ENCODE results near the gene CPT1B. TPM values are rescaled to one million over a fixed set of nuclear protein-coding genes. Genes with fewer than 3 reads are reported as not detected.
A peak's percentile ranks its signal among the peaks of the same experiment; 100 is the strongest.

CPT1B gene
- total RNA-seq, 1 donor from 2014 or later: 94.5 TPM

DNA sequence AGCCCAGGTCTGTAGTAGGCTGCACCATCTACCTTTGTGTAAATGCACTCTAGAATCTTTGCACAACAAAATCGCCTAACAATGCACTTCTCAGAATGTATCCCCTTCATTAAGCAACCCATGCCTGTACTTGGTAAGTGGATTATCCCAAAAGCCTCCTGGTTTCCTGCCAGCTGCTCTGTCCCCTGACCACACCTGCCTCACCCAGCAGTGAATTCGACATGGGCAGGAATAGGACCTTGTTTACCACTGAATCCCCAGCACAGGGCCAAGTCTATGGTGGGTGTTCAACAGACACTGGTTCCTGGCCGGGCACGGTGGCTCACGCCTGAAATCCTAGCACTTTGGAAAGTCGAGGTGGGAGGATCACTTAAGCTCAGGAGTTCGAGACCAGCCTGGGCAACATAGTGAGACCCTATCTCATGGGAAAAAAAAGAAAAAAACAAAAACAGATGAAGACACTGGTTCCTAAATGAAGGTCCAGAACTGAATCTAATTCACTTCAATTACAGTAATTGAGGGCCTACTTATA lies 10.4 kb downstream of the CPT1B start:
- Mint-ChIP-seq H3K27ac (no peak overlapping the region), H3K36me3 (peaks cover 3% of the 10 kb centered on the region), H3K9me3 (no peaks in the 10 kb centered on the region), H3K4me3 (no peak overlapping the region), H3K27me3 (no peaks in the 10 kb centered on the region), H3K4me1 (ENCODE audit: unreplicated experiment) (peaks cover 11% of the 10 kb centered on the region)
- TF ChIP-seq, protein P1, sequence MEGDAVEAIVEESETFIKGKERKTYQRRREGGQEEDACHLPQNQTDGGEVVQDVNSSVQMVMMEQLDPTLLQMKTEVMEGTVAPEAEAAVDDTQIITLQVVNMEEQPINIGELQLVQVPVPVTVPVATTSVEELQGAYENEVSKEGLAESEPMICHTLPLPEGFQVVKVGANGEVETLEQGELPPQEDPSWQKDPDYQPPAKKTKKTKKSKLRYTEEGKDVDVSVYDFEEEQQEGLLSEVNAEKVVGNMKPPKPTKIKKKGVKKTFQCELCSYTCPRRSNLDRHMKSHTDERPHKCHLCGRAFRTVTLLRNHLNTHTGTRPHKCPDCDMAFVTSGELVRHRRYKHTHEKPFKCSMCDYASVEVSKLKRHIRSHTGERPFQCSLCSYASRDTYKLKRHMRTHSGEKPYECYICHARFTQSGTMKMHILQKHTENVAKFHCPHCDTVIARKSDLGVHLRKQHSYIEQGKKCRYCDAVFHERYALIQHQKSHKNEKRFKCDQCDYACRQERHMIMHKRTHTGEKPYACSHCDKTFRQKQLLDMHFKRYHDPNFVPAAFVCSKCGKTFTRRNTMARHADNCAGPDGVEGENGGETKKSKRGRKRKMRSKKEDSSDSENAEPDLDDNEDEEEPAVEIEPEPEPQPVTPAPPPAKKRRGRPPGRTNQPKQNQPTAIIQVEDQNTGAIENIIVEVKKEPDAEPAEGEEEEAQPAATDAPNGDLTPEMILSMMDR (conservative IDR thresholded peaks at IDR 0.05): no peak
- no peak for DNase-seq (ENCODE audit: extremely low spot score, unreplicated experiment)

GRCh38 chr22:50564289-50564688 lies 13.9 kb downstream of the CPT1B start:
- no peaks in the 10 kb centered on the region for H3K9me3 Mint-ChIP-seq
- peak overlapping the region; percentile 44 for H3K4me3 Mint-ChIP-seq
- peaks cover under 1% of the 10 kb centered on the region for H3K36me3 Mint-ChIP-seq
- H3K27ac Mint-ChIP-seq: no peak overlapping the region
- peaks cover 12% of the 10 kb centered on the region for H3K4me1 Mint-ChIP-seq (ENCODE audit: unreplicated experiment)
- H3K27me3 Mint-ChIP-seq: peaks cover 17% of the 10 kb centered on the region
- TF ChIP-seq, protein P1 (conservative IDR thresholded peaks at IDR 0.05): no peak
- DNase-seq (ENCODE audit: extremely low spot score, unreplicated experiment): no peak

DNA sequence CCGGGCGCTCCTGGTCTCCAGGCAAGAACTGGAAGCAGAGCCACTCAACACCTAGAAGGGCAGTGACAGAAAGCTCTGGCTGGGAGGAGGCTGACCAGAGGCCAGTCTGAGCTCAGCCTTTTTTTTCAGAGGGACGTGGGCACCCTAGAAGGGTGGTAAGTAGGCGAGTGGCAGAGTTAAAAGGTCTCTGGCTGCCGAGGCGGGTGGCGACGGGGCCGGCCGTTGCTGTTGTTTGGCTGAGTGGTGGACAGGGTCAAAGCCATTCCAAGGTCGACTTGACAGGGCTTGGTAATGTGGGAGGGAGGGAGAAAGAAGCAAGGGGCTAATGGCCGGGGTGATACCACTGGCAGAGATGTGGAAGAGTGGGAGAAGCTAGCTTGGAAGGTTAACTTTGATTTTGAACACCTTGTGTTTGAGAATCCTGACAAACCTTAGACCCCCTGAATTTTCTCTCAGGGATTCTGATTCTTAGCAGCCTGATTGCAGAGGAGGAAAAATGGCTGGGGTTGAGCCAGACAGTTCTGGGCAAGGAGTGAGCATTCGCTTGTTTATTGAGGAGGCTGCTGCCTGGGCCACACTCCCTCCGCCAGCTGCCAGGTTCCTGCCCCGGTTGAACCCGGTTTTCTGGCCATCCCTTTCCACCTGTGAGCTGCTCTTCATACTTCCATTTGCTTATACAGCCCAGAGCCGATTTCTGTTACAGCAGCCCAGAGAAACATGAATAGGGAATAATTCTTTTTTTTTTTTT lies 14.6 kb downstream of the CPT1B start:
- no peak for DNase-seq (ENCODE audit: extremely low spot score, unreplicated experiment)
- Mint-ChIP-seq H3K27me3 (peaks cover 24% of the 10 kb centered on the region), H3K4me1 (ENCODE audit: unreplicated experiment) (peaks cover 12% of the 10 kb centered on the region), H3K27ac (peak overlapping the region; percentile 87), H3K9me3 (no peaks in the 10 kb centered on the region), H3K4me3 (peak overlapping the region; percentile 97), H3K36me3 (no peaks in the 10 kb centered on the region)
- TF ChIP-seq, protein P1 (conservative IDR thresholded peaks at IDR 0.05): no peak

- Mint-ChIP-seq H3K9me3 (no peaks in the 10 kb centered on the region), H3K27me3 (peaks cover 28% of the 10 kb centered on the region), H3K36me3 (no peaks in the 10 kb centered on the region), H3K4me1 (ENCODE audit: unreplicated experiment) (peaks cover 12% of the 10 kb centered on the region), H3K27ac (peak within 1 kb of the TSS; percentile 87), H3K4me3 (peak within 1 kb of the TSS; percentile 97)
- TF ChIP-seq, protein P1 (conservative IDR thresholded peaks at IDR 0.05): peak; percentile 99
- DNase-seq (ENCODE audit: extremely low spot score, unreplicated experiment): peak; percentile 98
These were observed 15.5 kb downstream of the CPT1B start, which contains the start of gene SYCE3 for GRCh38 chr22:50562523-50563412. TSS of gene SYCE3 (minus strand) at chr22:50562919. CDS start at chr22:50556405, 6,514 bp downstream.

- DNase-seq (ENCODE audit: extremely low spot score, unreplicated experiment): no peak
- TF ChIP-seq, protein P1 (conservative IDR thresholded peaks at IDR 0.05): no peak
- H3K27me3 Mint-ChIP-seq: peaks cover 30% of the 10 kb centered on the region
- peak overlapping the region; percentile 73 for H3K4me3 Mint-ChIP-seq
- no peak overlapping the region for H3K27ac Mint-ChIP-seq
- peaks cover 12% of the 10 kb centered on the region for H3K4me1 Mint-ChIP-seq (ENCODE audit: unreplicated experiment)
- H3K9me3 Mint-ChIP-seq: no peaks in the 10 kb centered on the region
- H3K36me3 Mint-ChIP-seq: no peaks in the 10 kb centered on the region
These were observed 16.5 kb downstream of the CPT1B start for GRCh38 chr22:50561401-50562358.
